Neuron (in vitro differentiated cells): ENCODE data around the gene NCBP2.
"Not testable (repeated sequence)": the region's sequence is repeated elsewhere in the genome, so short reads cannot be mapped to it uniquely, and the experiment has no call there.

Experiments used
- H2AFZ ChIP-seq: one replicate; pipeline ENCODE4 v1.6.1; 2013; ENCODE audit warnings: low read depth, mild to moderate bottlenecking, inconsistent platforms, low read length, moderate library complexity
- H3K27me3 ChIP-seq: one replicate; pipeline ENCODE4 v1.6.1; 2013; ENCODE audit warnings: low read length; ENCODE audit not compliant: insufficient read depth
- H3K36me3 ChIP-seq: one replicate; pipeline ENCODE4 v1.6.1; 2013; ENCODE audit warnings: low read length; ENCODE audit not compliant: insufficient read depth
- H3K4me1 ChIP-seq: one replicate; pipeline ENCODE4 v1.6.1; 2013; ENCODE audit warnings: low read length; ENCODE audit not compliant: insufficient read depth
- H3K4me3 ChIP-seq: 2 replicates; pipeline ENCODE4 v1.5.1; 2013; ENCODE audit warnings: mild to moderate bottlenecking, low read length, moderate library complexity
- H3K9me3 ChIP-seq: one replicate; pipeline ENCODE4 v1.6.1; 2013; ENCODE audit warnings: low read length

The NCBP2 gene

GRCh38 chr3:196963631-196963953, 21.3 kb upstream of the NCBP2 start:
- H3K27me3 ChIP-seq = peaks cover 2% of the 10 kb centered on the region
- H2AFZ ChIP-seq = no peak overlapping the region
- no peaks in the 10 kb centered on the region for H3K36me3 ChIP-seq

GRCh38 chr3:196962930-196963630, 20.8 kb upstream of the NCBP2 start:
- peaks cover 13% of the 10 kb centered on the region for H3K9me3 ChIP-seq
- no peak overlapping the region for H3K4me3 ChIP-seq
- peaks cover 2% of the 10 kb centered on the region for H3K4me1 ChIP-seq
- no peak overlapping the region for H2AFZ ChIP-seq
- H3K27me3 ChIP-seq = no peaks in the 10 kb centered on the region
- H3K36me3 ChIP-seq = no peaks in the 10 kb centered on the region

More at GRCh38 chr3:196963631-196963953, 21.3 kb upstream of the NCBP2 start:
- Histone ChIP-seq H3K9me3 (peaks cover 13% of the 10 kb centered on the region), H3K4me1 (peaks cover 7% of the 10 kb centered on the region), H3K4me3 (no peak overlapping the region)

- H2AFZ ChIP-seq = no peak overlapping the region
- H3K36me3 ChIP-seq = no peaks in the 10 kb centered on the region
- peaks cover 13% of the 10 kb centered on the region for H3K9me3 ChIP-seq
- H3K4me1 ChIP-seq = no peaks in the 10 kb centered on the region
- H3K27me3 ChIP-seq = no peaks in the 10 kb centered on the region
- H3K4me3 ChIP-seq = no peak overlapping the region
Measured at GRCh38 chr3:196962108-196962929, 20.0 kb upstream of the NCBP2 start.

- Histone ChIP-seq H3K9me3 (no peaks in the 10 kb centered on the region), H2AFZ (no peak overlapping the region), H3K36me3 (no peaks in the 10 kb centered on the region), H3K27me3 (no peaks in the 10 kb centered on the region), H3K4me3 (no peak overlapping the region), H3K4me1 (no peaks in the 10 kb centered on the region)
Measured at GRCh38 chr3:196954832-196955231, 12.5 kb upstream of the NCBP2 start.

GRCh38 chr3:196951371-196951770, 9.0 kb upstream of the NCBP2 start:
- H3K27me3 ChIP-seq = no peaks in the 10 kb centered on the region
- H2AFZ ChIP-seq = no peak overlapping the region
- no peaks in the 10 kb centered on the region for H3K9me3 ChIP-seq
- H3K36me3 ChIP-seq = no peaks in the 10 kb centered on the region
- no peak overlapping the region for H3K4me3 ChIP-seq
- H3K4me1 ChIP-seq = no peaks in the 10 kb centered on the region

GRCh38 chr3:196949750-196950149, 7.4 kb upstream of the NCBP2 start:
- no peaks in the 10 kb centered on the region for H3K27me3 ChIP-seq
- H3K36me3 ChIP-seq = no peaks in the 10 kb centered on the region
- H2AFZ ChIP-seq = no peak overlapping the region
- H3K9me3 ChIP-seq = no peaks in the 10 kb centered on the region
- no peak overlapping the region for H3K4me3 ChIP-seq
- no peaks in the 10 kb centered on the region for H3K4me1 ChIP-seq

GRCh38 chr3:196949285-196949619, 6.9 kb upstream of the NCBP2 start:
- no peaks in the 10 kb centered on the region for H3K36me3 ChIP-seq
- no peaks in the 10 kb centered on the region for H3K4me1 ChIP-seq
- H3K4me3 ChIP-seq = no peak overlapping the region
- no peaks in the 10 kb centered on the region for H3K27me3 ChIP-seq
- no peak overlapping the region for H2AFZ ChIP-seq
- H3K9me3 ChIP-seq = no peaks in the 10 kb centered on the region

GRCh38 chr3:196948442-196949284, 6.3 kb upstream of the NCBP2 start:
- Histone ChIP-seq H3K4me3 (no peak overlapping the region), H3K4me1 (peaks cover 3% of the 10 kb centered on the region), H3K36me3 (no peaks in the 10 kb centered on the region), H2AFZ (no peak overlapping the region), H3K9me3 (no peaks in the 10 kb centered on the region), H3K27me3 (no peaks in the 10 kb centered on the region)

- H3K4me3 ChIP-seq = no peak overlapping the region
- H2AFZ ChIP-seq = no peak overlapping the region
- H3K27me3 ChIP-seq = no peaks in the 10 kb centered on the region
- H3K9me3 ChIP-seq = no peaks in the 10 kb centered on the region
- H3K36me3 ChIP-seq = no peaks in the 10 kb centered on the region
- peaks cover 9% of the 10 kb centered on the region for H3K4me1 ChIP-seq
Measured at GRCh38 chr3:196947860-196948441, 5.6 kb upstream of the NCBP2 start.

- Histone ChIP-seq H3K4me3 (no peak overlapping the region), H2AFZ (no peak overlapping the region), H3K36me3 (no peaks in the 10 kb centered on the region), H3K27me3 (no peaks in the 10 kb centered on the region), H3K9me3 (no peaks in the 10 kb centered on the region), H3K4me1 (peaks cover 9% of the 10 kb centered on the region)
Measured at GRCh38 chr3:196947136-196947859, 5.0 kb upstream of the NCBP2 start.

GRCh38 chr3:196944037-196944790, 1.9 kb upstream of the NCBP2 start:
- not testable (repeated sequence) for H3K36me3 ChIP-seq, H3K4me3 ChIP-seq, H3K9me3 ChIP-seq, H3K27me3 ChIP-seq, H2AFZ ChIP-seq
- peaks cover 17% of the 10 kb centered on the region for H3K4me1 ChIP-seq

GRCh38 chr3:196942915-196943277, 568 bp upstream of the NCBP2 start:
- H2AFZ ChIP-seq = peak overlapping the region; percentile 18
- H3K27me3 ChIP-seq = no peaks in the 10 kb centered on the region
- H3K4me3 ChIP-seq = peak overlapping the region; percentile 78
- peaks cover 17% of the 10 kb centered on the region for H3K4me1 ChIP-seq
- H3K9me3 ChIP-seq = no peaks in the 10 kb centered on the region
- H3K36me3 ChIP-seq = peaks cover 19% of the 10 kb centered on the region
